Measurements from ENCODE around the gene TENM4. TPM values are rescaled to one million over a fixed set of nuclear protein-coding genes. Genes with fewer than 3 reads are reported as not detected.

TENM4 gene
- total and polyA plus RNA-seq, 4 donors, result 0.02 to 0.33 (median 0.14) TPM

DNA sequence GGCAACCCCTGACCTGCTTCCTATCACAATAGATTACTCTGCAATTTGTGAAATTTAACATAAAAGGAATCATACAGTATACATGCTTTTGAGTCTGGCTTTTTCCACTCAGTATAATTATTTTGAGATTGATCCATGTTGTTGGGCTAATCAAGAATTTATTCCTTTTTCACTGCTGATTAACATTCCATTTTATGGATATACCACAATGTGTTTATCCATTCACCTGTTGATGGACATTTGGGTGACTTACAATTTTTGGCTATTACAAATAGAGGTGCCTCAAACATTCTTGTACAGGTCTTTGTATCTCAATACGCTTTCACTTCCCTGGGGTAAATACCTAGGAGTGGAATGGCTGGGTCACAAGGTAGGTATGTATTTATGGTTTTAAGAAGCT is 24.9 kb downstream of the TENM4 start:
- H3K9me3 ChIP-seq (ENCODE audit: control insufficient read depth in 4 of 4, low read length in 3 of 4), result peaks cover 0 to 10% (median 2%) of the 10 kb centered on the region in 4 donors
- H3K4me3 ChIP-seq (ENCODE audit: low read depth in 1 of 3, low read length in 3 of 3), result no peak overlapping the region
- 91% methylated on average over 1 of the region's 1 CpG for WGBS
- H3K27ac ChIP-seq (ENCODE audit: low read depth in 1 of 2, low read length in 2 of 2), result no peak overlapping the region
- TF ChIP-seq YY1 (IDR thresholded peaks at IDR 0.05), result no peak
- TF ChIP-seq, protein P1, sequence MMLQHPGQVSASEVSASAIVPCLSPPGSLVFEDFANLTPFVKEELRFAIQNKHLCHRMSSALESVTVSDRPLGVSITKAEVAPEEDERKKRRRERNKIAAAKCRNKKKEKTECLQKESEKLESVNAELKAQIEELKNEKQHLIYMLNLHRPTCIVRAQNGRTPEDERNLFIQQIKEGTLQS (IDR thresholded peaks at IDR 0.05), result no peak
- TF ChIP-seq FOXA1 (IDR thresholded peaks at IDR 0.05), result no peak
- TF ChIP-seq HNF4G (IDR thresholded peaks at IDR 0.05), result no peak
- TF ChIP-seq, protein P2, sequence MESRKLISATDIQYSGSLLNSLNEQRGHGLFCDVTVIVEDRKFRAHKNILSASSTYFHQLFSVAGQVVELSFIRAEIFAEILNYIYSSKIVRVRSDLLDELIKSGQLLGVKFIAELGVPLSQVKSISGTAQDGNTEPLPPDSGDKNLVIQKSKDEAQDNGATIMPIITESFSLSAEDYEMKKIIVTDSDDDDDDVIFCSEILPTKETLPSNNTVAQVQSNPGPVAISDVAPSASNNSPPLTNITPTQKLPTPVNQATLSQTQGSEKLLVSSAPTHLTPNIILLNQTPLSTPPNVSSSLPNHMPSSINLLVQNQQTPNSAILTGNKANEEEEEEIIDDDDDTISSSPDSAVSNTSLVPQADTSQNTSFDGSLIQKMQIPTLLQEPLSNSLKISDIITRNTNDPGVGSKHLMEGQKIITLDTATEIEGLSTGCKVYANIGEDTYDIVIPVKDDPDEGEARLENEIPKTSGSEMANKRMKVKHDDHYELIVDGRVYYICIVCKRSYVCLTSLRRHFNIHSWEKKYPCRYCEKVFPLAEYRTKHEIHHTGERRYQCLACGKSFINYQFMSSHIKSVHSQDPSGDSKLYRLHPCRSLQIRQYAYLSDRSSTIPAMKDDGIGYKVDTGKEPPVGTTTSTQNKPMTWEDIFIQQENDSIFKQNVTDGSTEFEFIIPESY (IDR thresholded peaks at IDR 0.05), result no peak
- TF ChIP-seq GABPA (IDR thresholded peaks at IDR 0.05 in 1 of 2, conservative IDR thresholded peaks at IDR 0.05 in 1 of 2), result no peak
- no peak for TF ChIP-seq TAF1 (conservative IDR thresholded peaks at IDR 0.05)
- no peak for TF ChIP-seq FOXA2 (IDR thresholded peaks at IDR 0.05)
- TF ChIP-seq, protein P3, sequence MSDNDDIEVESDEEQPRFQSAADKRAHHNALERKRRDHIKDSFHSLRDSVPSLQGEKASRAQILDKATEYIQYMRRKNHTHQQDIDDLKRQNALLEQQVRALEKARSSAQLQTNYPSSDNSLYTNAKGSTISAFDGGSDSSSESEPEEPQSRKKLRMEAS (IDR thresholded peaks at IDR 0.05), result no peak
- TF ChIP-seq EGR1 (IDR thresholded peaks at IDR 0.05; ENCODE audit: low read depth in 2 of 2), result no peak
- TF ChIP-seq SP1 (IDR thresholded peaks at IDR 0.05), result no peak
- no peak for TF ChIP-seq HNF4A (conservative IDR thresholded peaks at IDR 0.05)
- TF ChIP-seq, protein P4, sequence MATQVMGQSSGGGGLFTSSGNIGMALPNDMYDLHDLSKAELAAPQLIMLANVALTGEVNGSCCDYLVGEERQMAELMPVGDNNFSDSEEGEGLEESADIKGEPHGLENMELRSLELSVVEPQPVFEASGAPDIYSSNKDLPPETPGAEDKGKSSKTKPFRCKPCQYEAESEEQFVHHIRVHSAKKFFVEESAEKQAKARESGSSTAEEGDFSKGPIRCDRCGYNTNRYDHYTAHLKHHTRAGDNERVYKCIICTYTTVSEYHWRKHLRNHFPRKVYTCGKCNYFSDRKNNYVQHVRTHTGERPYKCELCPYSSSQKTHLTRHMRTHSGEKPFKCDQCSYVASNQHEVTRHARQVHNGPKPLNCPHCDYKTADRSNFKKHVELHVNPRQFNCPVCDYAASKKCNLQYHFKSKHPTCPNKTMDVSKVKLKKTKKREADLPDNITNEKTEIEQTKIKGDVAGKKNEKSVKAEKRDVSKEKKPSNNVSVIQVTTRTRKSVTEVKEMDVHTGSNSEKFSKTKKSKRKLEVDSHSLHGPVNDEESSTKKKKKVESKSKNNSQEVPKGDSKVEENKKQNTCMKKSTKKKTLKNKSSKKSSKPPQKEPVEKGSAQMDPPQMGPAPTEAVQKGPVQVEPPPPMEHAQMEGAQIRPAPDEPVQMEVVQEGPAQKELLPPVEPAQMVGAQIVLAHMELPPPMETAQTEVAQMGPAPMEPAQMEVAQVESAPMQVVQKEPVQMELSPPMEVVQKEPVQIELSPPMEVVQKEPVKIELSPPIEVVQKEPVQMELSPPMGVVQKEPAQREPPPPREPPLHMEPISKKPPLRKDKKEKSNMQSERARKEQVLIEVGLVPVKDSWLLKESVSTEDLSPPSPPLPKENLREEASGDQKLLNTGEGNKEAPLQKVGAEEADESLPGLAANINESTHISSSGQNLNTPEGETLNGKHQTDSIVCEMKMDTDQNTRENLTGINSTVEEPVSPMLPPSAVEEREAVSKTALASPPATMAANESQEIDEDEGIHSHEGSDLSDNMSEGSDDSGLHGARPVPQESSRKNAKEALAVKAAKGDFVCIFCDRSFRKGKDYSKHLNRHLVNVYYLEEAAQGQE (IDR thresholded peaks at IDR 0.05), result no peak
- TF ChIP-seq RAD21 (IDR thresholded peaks at IDR 0.05), result no peak
- TF ChIP-seq JUND (IDR thresholded peaks at IDR 0.05), result no peak
- no peak for TF ChIP-seq RXRA (IDR thresholded peaks at IDR 0.05)
- no peak for TF ChIP-seq NR2F2 (IDR thresholded peaks at IDR 0.05)
- no peaks in the 10 kb centered on the region for H3K36me3 ChIP-seq (ENCODE audit: control insufficient read depth in 4 of 4, insufficient read depth in 3 of 4, low read depth in 1 of 4, low read length in 3 of 4)
- H3K4me1 ChIP-seq (ENCODE audit: control insufficient read depth in 4 of 4, insufficient read depth in 4 of 4, low read length in 3 of 4), result no peaks in the 10 kb centered on the region
- no peak for DNase-seq (ENCODE audit: low spot score)
- no peaks in the 10 kb centered on the region for H3K27me3 ChIP-seq (ENCODE audit: control insufficient read depth in 4 of 4, insufficient read depth in 4 of 4, low read length in 3 of 4)
- no peak overlapping the region for H3K9ac ChIP-seq (ENCODE audit: low read depth in 1 of 2, low read length in 2 of 2)

DNA sequence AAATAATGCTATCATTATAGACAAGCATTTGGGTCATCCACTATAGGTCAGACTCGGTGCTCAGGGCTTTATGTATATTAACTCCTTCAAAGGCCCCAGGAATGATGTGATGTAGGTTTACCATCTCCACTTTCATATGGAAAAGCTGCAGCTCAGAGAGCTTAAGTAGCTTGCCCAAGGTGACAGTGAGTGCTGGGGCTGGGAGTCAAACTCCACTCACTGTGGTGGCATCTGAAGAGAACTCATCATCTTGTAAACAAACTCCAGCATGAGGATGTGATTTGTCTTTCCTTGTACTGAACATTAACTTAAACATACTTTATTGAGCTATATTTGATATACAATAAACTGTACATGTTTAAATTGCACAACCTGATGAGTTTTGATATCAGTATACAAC is 25.4 kb downstream of the TENM4 start:
- no peaks in the 10 kb centered on the region for H3K36me3 ChIP-seq (ENCODE audit: control insufficient read depth in 4 of 4, insufficient read depth in 3 of 4, low read depth in 1 of 4, low read length in 3 of 4)
- TF ChIP-seq, protein P4 (IDR thresholded peaks at IDR 0.05), result no peak
- TF ChIP-seq NR2F2 (IDR thresholded peaks at IDR 0.05) (no peak), JUND (IDR thresholded peaks at IDR 0.05) (no peak), HNF4G (IDR thresholded peaks at IDR 0.05) (no peak), SP1 (IDR thresholded peaks at IDR 0.05) (no peak), RXRA (IDR thresholded peaks at IDR 0.05) (no peak), TAF1 (conservative IDR thresholded peaks at IDR 0.05) (no peak), YY1 (IDR thresholded peaks at IDR 0.05) (no peak)
- TF ChIP-seq, protein P3 (IDR thresholded peaks at IDR 0.05), result no peak
- TF ChIP-seq, protein P5, sequence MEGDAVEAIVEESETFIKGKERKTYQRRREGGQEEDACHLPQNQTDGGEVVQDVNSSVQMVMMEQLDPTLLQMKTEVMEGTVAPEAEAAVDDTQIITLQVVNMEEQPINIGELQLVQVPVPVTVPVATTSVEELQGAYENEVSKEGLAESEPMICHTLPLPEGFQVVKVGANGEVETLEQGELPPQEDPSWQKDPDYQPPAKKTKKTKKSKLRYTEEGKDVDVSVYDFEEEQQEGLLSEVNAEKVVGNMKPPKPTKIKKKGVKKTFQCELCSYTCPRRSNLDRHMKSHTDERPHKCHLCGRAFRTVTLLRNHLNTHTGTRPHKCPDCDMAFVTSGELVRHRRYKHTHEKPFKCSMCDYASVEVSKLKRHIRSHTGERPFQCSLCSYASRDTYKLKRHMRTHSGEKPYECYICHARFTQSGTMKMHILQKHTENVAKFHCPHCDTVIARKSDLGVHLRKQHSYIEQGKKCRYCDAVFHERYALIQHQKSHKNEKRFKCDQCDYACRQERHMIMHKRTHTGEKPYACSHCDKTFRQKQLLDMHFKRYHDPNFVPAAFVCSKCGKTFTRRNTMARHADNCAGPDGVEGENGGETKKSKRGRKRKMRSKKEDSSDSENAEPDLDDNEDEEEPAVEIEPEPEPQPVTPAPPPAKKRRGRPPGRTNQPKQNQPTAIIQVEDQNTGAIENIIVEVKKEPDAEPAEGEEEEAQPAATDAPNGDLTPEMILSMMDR (IDR thresholded peaks at IDR 0.05; ENCODE audit: low read depth, low read length, missing input control), result no peak
- no peak overlapping the region for H3K4me3 ChIP-seq (ENCODE audit: low read depth in 1 of 3, low read length in 3 of 3)
- DNase-seq (ENCODE audit: low spot score), result no peak
- no peaks in the 10 kb centered on the region for H3K27me3 ChIP-seq (ENCODE audit: control insufficient read depth in 4 of 4, insufficient read depth in 4 of 4, low read length in 3 of 4)
- no peak overlapping the region for H3K27ac ChIP-seq (ENCODE audit: low read depth in 1 of 2, low read length in 2 of 2)
- no peak overlapping the region for H3K9ac ChIP-seq (ENCODE audit: low read depth in 1 of 2, low read length in 2 of 2)
- H3K4me1 ChIP-seq (ENCODE audit: control insufficient read depth in 4 of 4, insufficient read depth in 4 of 4, low read length in 3 of 4), result no peaks in the 10 kb centered on the region
- peaks cover 0 to 10% (median 2%) of the 10 kb centered on the region in 4 donors for H3K9me3 ChIP-seq (ENCODE audit: control insufficient read depth in 4 of 4, low read length in 3 of 4)
- WGBS, result 81% methylated on average over 1 of the region's 1 CpG
